Measurements from ENCODE around the gene ACOXL.

ACOXL gene

GRCh38 chr2:110796716-110797301 is 64.4 kb downstream of the ACOXL start:
- no peak for TF ChIP-seq CTCF (conservative IDR thresholded peaks at IDR 0.05; ENCODE audit: low read depth)
- no peak for DNase-seq (ENCODE audit: low spot score)
- ChIA-PET CTCF (interaction anchor here (0.6 kb wide), 2 partner anchors 289 to 320 kb away, joined by 3 to 4 read pairs; no protein-coding TSS in a partner anchor), POLR2A (ENCODE audit: low non-redundant PET) (no interaction called here)
- no peak overlapping the region for H3K27ac ChIP-seq

DNA sequence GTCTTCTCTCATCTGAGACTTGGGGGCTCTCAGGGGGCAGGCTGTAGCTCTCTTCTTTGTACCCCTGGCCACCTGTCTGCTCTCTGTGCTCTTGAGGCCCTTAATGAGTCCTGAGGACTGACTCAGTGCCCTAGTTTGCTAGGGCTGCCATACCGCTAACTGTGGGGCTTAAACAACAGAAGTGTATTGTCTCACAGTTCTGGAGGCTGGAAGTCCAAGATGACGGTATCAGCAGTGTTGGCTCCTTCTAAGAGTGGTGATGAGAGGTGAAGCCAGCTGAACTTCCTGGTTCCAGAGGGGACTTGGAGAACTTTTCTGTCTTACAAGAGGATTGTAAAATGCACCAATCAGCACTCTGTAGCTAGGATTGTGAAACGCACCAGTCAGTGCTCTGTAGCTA is 67.0 kb downstream of the ACOXL start:
- no peak overlapping the region for H3K27ac ChIP-seq
- no peak for DNase-seq (ENCODE audit: low spot score)
- no peak for TF ChIP-seq CTCF (conservative IDR thresholded peaks at IDR 0.05; ENCODE audit: low read depth)
- CTCF ChIA-PET, result interaction anchor here (0.6 to 1.1 kb wide), 2 partner anchors 44 to 187 kb away, joined by 4 read pairs; no protein-coding TSS in a partner anchor
- POLR2A ChIA-PET (ENCODE audit: low non-redundant PET), result no interaction called here

DNA sequence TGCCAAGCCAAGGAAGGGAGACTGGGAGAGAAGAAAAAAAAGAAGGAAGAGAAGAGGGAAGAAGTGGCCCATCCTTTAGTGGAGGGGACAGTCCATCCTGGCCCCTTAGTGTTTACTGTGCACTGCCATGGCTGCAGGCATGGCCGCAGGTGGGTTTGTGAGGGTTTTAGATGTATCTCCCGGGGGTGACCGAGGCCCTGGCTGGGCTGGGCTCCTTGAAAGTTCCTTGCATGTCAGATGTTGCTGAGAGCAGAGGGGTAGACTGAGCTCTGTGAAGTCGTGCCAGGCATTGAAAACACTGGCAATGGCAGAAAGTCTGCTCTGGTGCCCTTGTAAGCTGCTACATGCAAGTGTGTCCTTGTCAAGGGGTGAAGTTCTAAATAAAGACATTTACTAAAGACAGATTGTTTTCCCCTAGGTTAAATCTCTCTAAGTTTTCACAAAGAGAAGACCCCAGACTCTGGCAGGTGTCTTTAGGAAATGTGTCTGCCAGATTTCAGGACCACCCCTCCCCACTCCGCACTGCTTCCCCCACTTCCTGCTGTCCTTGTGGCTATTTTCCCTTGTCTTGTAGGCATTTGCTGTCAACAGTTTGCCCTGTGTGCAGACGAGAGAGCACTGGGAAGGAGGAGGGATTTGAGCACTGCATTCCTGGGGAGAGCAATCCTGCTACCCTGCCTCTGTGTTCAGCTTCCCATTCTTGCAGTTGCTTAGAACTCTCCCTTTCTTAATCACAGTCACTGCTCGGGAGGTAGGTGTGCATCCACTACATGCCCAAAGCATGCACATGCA is 68.4 kb downstream of the ACOXL start:
- no peak overlapping the region for H3K27ac ChIP-seq
- CTCF ChIA-PET, result no interaction called here
- POLR2A ChIA-PET (ENCODE audit: low non-redundant PET), result no interaction called here
- no peak for TF ChIP-seq CTCF (conservative IDR thresholded peaks at IDR 0.05; ENCODE audit: low read depth)
- DNase-seq (ENCODE audit: low spot score), result no peak

- ChIA-PET CTCF (no interaction called here), POLR2A (ENCODE audit: low non-redundant PET) (no interaction called here)
- no peak for DNase-seq (ENCODE audit: low spot score)
- no peak overlapping the region for H3K27ac ChIP-seq
- no peak for TF ChIP-seq CTCF (conservative IDR thresholded peaks at IDR 0.05; ENCODE audit: low read depth)
Measured at GRCh38 chr2:110802208-110802932, 70.0 kb downstream of the ACOXL start.

DNA sequence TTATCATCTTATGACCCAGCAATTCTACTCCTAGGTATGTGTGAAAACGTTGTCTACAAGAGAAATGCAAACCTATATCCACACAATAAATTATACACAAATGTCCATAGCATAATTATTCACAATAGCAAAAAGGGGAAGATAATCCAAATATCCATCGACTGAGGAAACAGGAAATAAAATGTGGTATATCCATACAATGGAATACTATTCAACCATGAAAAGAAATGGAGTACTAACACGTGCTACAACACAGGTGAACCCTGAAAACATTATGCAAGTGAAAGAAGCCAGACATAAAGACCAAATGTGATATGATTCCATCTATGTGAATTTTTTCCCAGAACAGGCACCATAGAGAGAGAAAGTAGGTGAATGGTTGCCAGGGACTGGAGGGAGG is 72.1 kb downstream of the ACOXL start:
- TF ChIP-seq CTCF (conservative IDR thresholded peaks at IDR 0.05; ENCODE audit: low read depth), result no peak

GRCh38 chr2:110804915-110805314 is 72.5 kb downstream of the ACOXL start:
- no peak for DNase-seq (ENCODE audit: low spot score)
- TF ChIP-seq CTCF (conservative IDR thresholded peaks at IDR 0.05; ENCODE audit: low read depth), result no peak
- ChIA-PET CTCF (no interaction called here), POLR2A (ENCODE audit: low non-redundant PET) (no interaction called here)
- no peak overlapping the region for H3K27ac ChIP-seq

More for the DNA sequence above, 72.1 kb downstream of the ACOXL start:
- no peak for DNase-seq (ENCODE audit: low spot score)
- POLR2A ChIA-PET (ENCODE audit: low non-redundant PET), result no interaction called here
- CTCF ChIA-PET, result no interaction called here
- H3K27ac ChIP-seq, result no peak overlapping the region

Measured in RWPE1 (cell line).